WTC11 (cell line): Measurements from ENCODE around the gene AP2S1. TPM values are rescaled to one million over a fixed set of nuclear protein-coding genes. Genes with fewer than 3 reads are reported as not detected.

Source experiments
- ATAC-seq: fragments of 200-7000 bp; cut with Tn5 transposase; 2 replicates; pipeline ENCODE4 v1.10.0; 2021; ENCODE audit warnings: mild to moderate bottlenecking, moderate library complexity
- CTCF ChIA-PET: fragments of 300-600 bp; sonication (Branson Sonifier 250); formaldehyde crosslinking; loops from one replicate; lab custom pipeline; 2021; ENCODE audit warnings: antibody characterized with exemption; lab: Charles Lee
- POLR2A ChIA-PET: fragments of 350-600 bp; sonication (Branson Sonifier 250); formaldehyde crosslinking; loops from one replicate; lab custom pipeline; 2021; ENCODE audit warnings: antibody characterized with exemption; lab: Charles Lee
- DNase-seq: peaks from one replicate; pipeline ENCODE4 v3.0.0; 2021; ENCODE audit warnings: low spot score
- H3K27ac Mint-ChIP-seq: 2 replicates; pipeline ENCODE4 v1.8.0; 2021; ENCODE audit warnings: mixed read lengths
- H3K27me3 Mint-ChIP-seq: 2 replicates; pipeline ENCODE4 v1.8.0; 2021; ENCODE audit warnings: low read depth, mild to moderate bottlenecking, moderate library complexity, mixed read lengths
- H3K36me3 Mint-ChIP-seq: 2 replicates; pipeline ENCODE4 v1.8.0; 2021; ENCODE audit warnings: mixed read lengths
- H3K4me1 Mint-ChIP-seq: 2 replicates; pipeline ENCODE4 v1.8.0; 2022; ENCODE audit warnings: mixed read lengths
- H3K4me3 Mint-ChIP-seq: 2 replicates; pipeline ENCODE4 v1.8.0; 2021; ENCODE audit warnings: mild to moderate bottlenecking, moderate library complexity, mixed read lengths
- H3K9me3 Mint-ChIP-seq: 2 replicates; pipeline ENCODE4 v1.8.0; 2021; ENCODE audit warnings: mixed read lengths
- ESRRA ChIP-seq: sonication (generic); formaldehyde crosslinking; IDR thresholded peaks from 2 replicates; pipeline ENCODE4 v1.8.1; 2022; ENCODE audit warnings: mild to moderate bottlenecking, missing genetic modification reagents, borderline replicate concordance
- FOXJ3 ChIP-seq: sonication (generic); formaldehyde crosslinking; IDR thresholded peaks from 2 replicates; pipeline ENCODE4 v1.9.0; 2021; ENCODE audit warnings: missing genetic modification reagents, mild to moderate bottlenecking, borderline replicate concordance
- FOXP1 ChIP-seq: sonication (generic); formaldehyde crosslinking; IDR thresholded peaks from 2 replicates; pipeline ENCODE4 v1.8.0; 2022; ENCODE audit warnings: missing genetic modification reagents, mild to moderate bottlenecking, moderate library complexity, borderline replicate concordance
- GABPB1 ChIP-seq: sonication (generic); formaldehyde crosslinking; IDR thresholded peaks from 2 replicates; pipeline ENCODE4 v1.8.1; 2023; ENCODE audit warnings: mild to moderate bottlenecking, missing genetic modification reagents
- HMGA2 ChIP-seq: fragments of 250-450 bp; sonication (Bioruptor Pico); IDR thresholded peaks from 2 replicates; pipeline ENCODE4 v1.4.0; 2021; ENCODE audit warnings: mild to moderate bottlenecking, moderate library complexity
- KAT7 ChIP-seq: sonication (generic); formaldehyde crosslinking; IDR thresholded peaks from 2 replicates; pipeline ENCODE4 v1.8.1; 2023; ENCODE audit warnings: missing genetic modification reagents, mild to moderate bottlenecking, borderline replicate concordance
- NFE2L1 ChIP-seq: sonication (generic); formaldehyde crosslinking; IDR thresholded peaks from 2 replicates; pipeline ENCODE4 v1.8.1; 2023; ENCODE audit warnings: missing genetic modification reagents
- NR2C2 ChIP-seq: sonication (generic); formaldehyde crosslinking; IDR thresholded peaks from 2 replicates; pipeline ENCODE4 v1.8.0; 2022; ENCODE audit warnings: mild to moderate bottlenecking, missing genetic modification reagents
- OVOL2 ChIP-seq: fragments of 250-450 bp; sonication (Bioruptor Pico); IDR thresholded peaks from 2 replicates; pipeline ENCODE4 v1.9.0; 2021; ENCODE audit warnings: mild to moderate bottlenecking, borderline replicate concordance
- SMAD4 ChIP-seq: sonication (generic); formaldehyde crosslinking; IDR thresholded peaks from 2 replicates; pipeline ENCODE4 v1.8.0; 2022; ENCODE audit warnings: mild to moderate bottlenecking, missing genetic modification reagents
- TEAD1 ChIP-seq: sonication (generic); formaldehyde crosslinking; IDR thresholded peaks from 2 replicates; pipeline ENCODE4 v1.8.0; 2022; ENCODE audit warnings: mild to moderate bottlenecking, missing genetic modification reagents
- TEAD4 ChIP-seq: sonication (generic); formaldehyde crosslinking; IDR thresholded peaks from 2 replicates; pipeline ENCODE4 v1.8.0; 2022; ENCODE audit warnings: mild to moderate bottlenecking, missing genetic modification reagents
- TP53 ChIP-seq: sonication (generic); formaldehyde crosslinking; IDR thresholded peaks from 2 replicates; pipeline ENCODE4 v1.8.1; 2023; ENCODE audit warnings: mild to moderate bottlenecking, missing genetic modification reagents
- ZNF121 ChIP-seq: sonication (generic); formaldehyde crosslinking; IDR thresholded peaks from 2 replicates; pipeline ENCODE4 v1.8.0; 2023; ENCODE audit warnings: missing genetic modification reagents
- ZNF423 ChIP-seq: fragments of 250-450 bp; sonication (Bioruptor Pico); IDR thresholded peaks from 2 replicates; pipeline ENCODE4 v2.1.2; 2022; ENCODE audit warnings: mild to moderate bottlenecking, moderate library complexity
- total RNA-seq: library from RNA; stranded (reverse); gene quantifications from 3 replicates; pipeline ENCODE4 v1.2.3, GENCODE V29; 2021
- TF ChIP-seq, protein P1 (sequence below): sonication (generic); formaldehyde crosslinking; IDR thresholded peaks from 2 replicates; pipeline ENCODE4 v1.8.1; 2022; ENCODE audit warnings: low read depth, missing genetic modification reagents, borderline replicate concordance
- TF ChIP-seq, protein P2 (sequence below): fragments of 250-450 bp; sonication (Bioruptor Pico); IDR thresholded peaks from 2 replicates; pipeline ENCODE4 v1.9.0; 2021; ENCODE audit warnings: mild to moderate bottlenecking, borderline replicate concordance
- TF ChIP-seq, protein P3 (sequence below): sonication (generic); formaldehyde crosslinking; IDR thresholded peaks from 2 replicates; pipeline ENCODE4 v1.8.0; 2022; ENCODE audit warnings: mild to moderate bottlenecking, missing genetic modification reagents
- TF ChIP-seq, protein P4 (sequence below): sonication (generic); formaldehyde crosslinking; IDR thresholded peaks from 2 replicates; pipeline ENCODE4 v1.8.0; 2022; ENCODE audit warnings: mild to moderate bottlenecking, missing genetic modification reagents
- TF ChIP-seq, protein P5 (sequence below): sonication (generic); formaldehyde crosslinking; IDR thresholded peaks from 2 replicates; pipeline ENCODE4 v1.8.1; 2023; ENCODE audit warnings: mild to moderate bottlenecking, missing genetic modification reagents
- TF ChIP-seq, protein P6 (sequence below): sonication (generic); formaldehyde crosslinking; IDR thresholded peaks from 2 replicates; pipeline ENCODE4 v1.8.1; 2022; ENCODE audit warnings: mild to moderate bottlenecking, moderate library complexity, missing genetic modification reagents

The AP2S1 gene
- total RNA-seq, 1 experiment from 2014 or later: 249 TPM

DNA sequence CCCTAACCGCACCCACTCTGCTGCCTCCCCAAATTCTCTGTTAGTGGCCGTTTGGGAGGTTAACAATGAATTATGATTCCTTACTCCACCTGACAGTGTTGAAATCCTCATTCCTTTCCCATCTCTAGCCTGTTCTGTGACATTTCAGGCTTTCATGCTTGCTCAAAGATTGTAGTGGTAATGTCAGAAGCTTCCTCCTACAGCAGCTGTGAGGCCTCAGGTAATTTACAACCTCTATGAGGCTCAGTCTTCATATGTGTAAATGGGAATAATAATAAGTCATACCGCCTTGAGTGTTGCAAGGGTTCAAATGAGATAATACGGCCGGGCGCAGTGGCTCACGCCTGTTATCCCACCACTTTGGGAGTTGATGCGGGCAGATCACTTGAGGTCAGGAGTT is 61.3 kb downstream of the AP2S1 start (continued):
- no peak for TF ChIP-seq TEAD4 (CRISPR knock-in tag)
- TF ChIP-seq, protein P1, sequence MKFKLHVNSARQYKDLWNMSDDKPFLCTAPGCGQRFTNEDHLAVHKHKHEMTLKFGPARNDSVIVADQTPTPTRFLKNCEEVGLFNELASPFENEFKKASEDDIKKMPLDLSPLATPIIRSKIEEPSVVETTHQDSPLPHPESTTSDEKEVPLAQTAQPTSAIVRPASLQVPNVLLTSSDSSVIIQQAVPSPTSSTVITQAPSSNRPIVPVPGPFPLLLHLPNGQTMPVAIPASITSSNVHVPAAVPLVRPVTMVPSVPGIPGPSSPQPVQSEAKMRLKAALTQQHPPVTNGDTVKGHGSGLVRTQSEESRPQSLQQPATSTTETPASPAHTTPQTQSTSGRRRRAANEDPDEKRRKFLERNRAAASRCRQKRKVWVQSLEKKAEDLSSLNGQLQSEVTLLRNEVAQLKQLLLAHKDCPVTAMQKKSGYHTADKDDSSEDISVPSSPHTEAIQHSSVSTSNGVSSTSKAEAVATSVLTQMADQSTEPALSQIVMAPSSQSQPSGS (CRISPR knock-in tag): no peak

DNA sequence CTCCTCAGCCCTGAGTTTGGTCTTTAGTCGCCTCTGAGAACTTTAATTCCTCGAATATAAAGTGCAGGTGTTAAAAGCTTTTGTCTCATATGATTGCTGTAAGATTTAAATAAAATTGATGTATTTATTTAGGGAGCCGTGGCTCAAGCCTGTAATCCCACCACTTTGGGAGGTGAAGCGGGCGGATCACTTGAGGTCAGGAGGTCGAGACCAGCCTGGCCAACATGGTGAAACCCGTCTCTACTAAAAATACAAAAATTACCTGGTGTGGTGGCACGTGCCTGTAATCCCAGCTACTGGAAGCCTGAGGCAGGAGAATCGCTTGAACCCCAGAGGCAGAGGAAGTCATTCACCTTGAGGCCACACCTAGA is 61.7 kb downstream of the AP2S1 start:
- peaks cover 31% of the 10 kb centered on the region for H3K4me1 Mint-ChIP-seq
- ATAC-seq (no peak), DNase-seq (no peak)
- H3K27me3 Mint-ChIP-seq: peaks cover 16% of the 10 kb centered on the region
- no peaks in the 10 kb centered on the region for H3K9me3 Mint-ChIP-seq
- H3K4me3 Mint-ChIP-seq: no peak overlapping the region
- ChIA-PET CTCF (interaction anchor here (0.6 to 2.6 kb wide), 4 partner anchors 31 to 175 kb away, joined by 3 to 22 read pairs (median 3); no protein-coding TSS in a partner anchor), POLR2A (interaction anchor here (0.7 to 1.9 kb wide), 12 partner anchors 8 to 1225 kb away, joined by 3 to 11 read pairs (median 4); partner anchors contain the start of gene AP2S1)
- peaks cover 14% of the 10 kb centered on the region for H3K36me3 Mint-ChIP-seq
- TF ChIP-seq, protein P2, sequence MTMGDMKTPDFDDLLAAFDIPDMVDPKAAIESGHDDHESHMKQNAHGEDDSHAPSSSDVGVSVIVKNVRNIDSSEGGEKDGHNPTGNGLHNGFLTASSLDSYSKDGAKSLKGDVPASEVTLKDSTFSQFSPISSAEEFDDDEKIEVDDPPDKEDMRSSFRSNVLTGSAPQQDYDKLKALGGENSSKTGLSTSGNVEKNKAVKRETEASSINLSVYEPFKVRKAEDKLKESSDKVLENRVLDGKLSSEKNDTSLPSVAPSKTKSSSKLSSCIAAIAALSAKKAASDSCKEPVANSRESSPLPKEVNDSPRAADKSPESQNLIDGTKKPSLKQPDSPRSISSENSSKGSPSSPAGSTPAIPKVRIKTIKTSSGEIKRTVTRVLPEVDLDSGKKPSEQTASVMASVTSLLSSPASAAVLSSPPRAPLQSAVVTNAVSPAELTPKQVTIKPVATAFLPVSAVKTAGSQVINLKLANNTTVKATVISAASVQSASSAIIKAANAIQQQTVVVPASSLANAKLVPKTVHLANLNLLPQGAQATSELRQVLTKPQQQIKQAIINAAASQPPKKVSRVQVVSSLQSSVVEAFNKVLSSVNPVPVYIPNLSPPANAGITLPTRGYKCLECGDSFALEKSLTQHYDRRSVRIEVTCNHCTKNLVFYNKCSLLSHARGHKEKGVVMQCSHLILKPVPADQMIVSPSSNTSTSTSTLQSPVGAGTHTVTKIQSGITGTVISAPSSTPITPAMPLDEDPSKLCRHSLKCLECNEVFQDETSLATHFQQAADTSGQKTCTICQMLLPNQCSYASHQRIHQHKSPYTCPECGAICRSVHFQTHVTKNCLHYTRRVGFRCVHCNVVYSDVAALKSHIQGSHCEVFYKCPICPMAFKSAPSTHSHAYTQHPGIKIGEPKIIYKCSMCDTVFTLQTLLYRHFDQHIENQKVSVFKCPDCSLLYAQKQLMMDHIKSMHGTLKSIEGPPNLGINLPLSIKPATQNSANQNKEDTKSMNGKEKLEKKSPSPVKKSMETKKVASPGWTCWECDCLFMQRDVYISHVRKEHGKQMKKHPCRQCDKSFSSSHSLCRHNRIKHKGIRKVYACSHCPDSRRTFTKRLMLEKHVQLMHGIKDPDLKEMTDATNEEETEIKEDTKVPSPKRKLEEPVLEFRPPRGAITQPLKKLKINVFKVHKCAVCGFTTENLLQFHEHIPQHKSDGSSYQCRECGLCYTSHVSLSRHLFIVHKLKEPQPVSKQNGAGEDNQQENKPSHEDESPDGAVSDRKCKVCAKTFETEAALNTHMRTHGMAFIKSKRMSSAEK (CRISPR knock-in tag): no peak
- TF ChIP-seq NFE2L1 (CRISPR knock-in tag): 0 out of 2 replicates have a peak, but pooled peaks have one; percentile 10
- no peak for TF ChIP-seq ZNF121 (CRISPR knock-in tag)
- TF ChIP-seq ESRRA: no peak
- H3K27ac Mint-ChIP-seq: no peak overlapping the region

DNA sequence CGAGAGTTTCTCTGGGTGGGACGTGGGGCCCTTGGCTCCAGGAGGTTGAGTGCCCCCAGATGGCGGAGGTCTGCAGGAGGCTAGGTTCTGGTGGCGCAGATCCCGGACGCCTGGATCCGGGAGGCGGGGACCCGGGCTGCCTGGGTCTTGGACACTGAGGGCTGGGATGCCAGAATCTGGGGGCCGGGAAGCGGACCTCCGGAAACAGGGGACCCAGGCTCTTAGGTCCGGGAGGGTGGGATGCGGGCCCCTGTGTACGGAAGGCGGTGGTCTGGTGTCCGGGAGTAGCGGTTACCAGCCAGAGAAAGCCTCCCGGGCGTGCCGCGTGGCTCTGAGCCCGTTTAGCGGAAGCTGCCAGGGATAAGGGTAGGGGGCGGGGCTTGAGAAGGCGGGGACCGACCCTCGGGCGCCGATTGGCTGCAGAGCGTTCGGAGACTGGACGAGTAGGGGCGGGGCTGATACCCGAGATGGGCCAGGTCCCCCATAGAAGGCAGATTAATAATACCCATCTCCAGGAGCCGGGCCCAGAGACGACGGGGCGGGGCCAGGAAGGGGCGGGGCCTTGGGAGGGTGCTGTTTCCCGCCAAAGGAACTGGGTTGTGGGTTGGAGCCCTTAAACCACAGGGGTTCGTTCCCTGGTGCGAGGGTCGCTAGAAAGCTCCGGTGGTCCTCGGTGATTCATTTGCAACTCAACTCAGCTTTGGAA is 62.2 kb downstream of the AP2S1 start, which contains the start of gene SLC1A5:
SLC1A5 (minus strand) TSS at position 333 of the 706 bp plus-strand sequence. CDS start 629 bp downstream, outside the sequence.
- Mint-ChIP-seq H3K36me3 (peaks cover 19% of the 10 kb centered on the region), H3K9me3 (no peaks in the 10 kb centered on the region), H3K27me3 (peaks cover 16% of the 10 kb centered on the region), H3K27ac (no peak within 1 kb of the TSS), H3K4me1 (peaks cover 36% of the 10 kb centered on the region), H3K4me3 (peak within 1 kb of the TSS; percentile 95)
- DNase-seq: peak; percentile 99
- POLR2A ChIA-PET: interaction anchor here (0.6 to 1.9 kb wide), 13 partner anchors 8 to 455 kb away, joined by 3 to 11 read pairs (median 3); partner anchors contain the start of gene AP2S1
- CTCF ChIA-PET: interaction anchor here (0.5 to 2.6 kb wide), 5 partner anchors 32 to 311 kb away, joined by 3 to 22 read pairs (median 3); no protein-coding TSS in a partner anchor
- ATAC-seq: peak; percentile 86
- peak; percentile 23; the same call in 1 of the 2 replicates for TF ChIP-seq NFE2L1 (CRISPR knock-in tag)
- TF ChIP-seq NR2C2 (CRISPR knock-in tag): no peak
- TF ChIP-seq GABPB1 (CRISPR knock-in tag): peak; percentile 72
- TF ChIP-seq KAT7 (CRISPR knock-in tag): no peak
- TF ChIP-seq SMAD4 (CRISPR knock-in tag): no peak
- TF ChIP-seq, protein P3, sequence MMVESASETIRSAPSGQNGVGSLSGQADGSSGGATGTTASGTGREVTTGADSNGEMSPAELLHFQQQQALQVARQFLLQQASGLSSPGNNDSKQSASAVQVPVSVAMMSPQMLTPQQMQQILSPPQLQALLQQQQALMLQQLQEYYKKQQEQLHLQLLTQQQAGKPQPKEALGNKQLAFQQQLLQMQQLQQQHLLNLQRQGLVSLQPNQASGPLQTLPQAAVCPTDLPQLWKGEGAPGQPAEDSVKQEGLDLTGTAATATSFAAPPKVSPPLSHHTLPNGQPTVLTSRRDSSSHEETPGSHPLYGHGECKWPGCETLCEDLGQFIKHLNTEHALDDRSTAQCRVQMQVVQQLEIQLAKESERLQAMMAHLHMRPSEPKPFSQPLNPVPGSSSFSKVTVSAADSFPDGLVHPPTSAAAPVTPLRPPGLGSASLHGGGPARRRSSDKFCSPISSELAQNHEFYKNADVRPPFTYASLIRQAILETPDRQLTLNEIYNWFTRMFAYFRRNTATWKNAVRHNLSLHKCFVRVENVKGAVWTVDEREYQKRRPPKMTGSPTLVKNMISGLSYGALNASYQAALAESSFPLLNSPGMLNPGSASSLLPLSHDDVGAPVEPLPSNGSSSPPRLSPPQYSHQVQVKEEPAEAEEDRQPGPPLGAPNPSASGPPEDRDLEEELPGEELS (CRISPR knock-in tag): peak; percentile 10; the same call in 1 of the 2 replicates
- TF ChIP-seq FOXP1 (CRISPR knock-in tag): peak; percentile 52; the same call in 1 of the 2 replicates
- TF ChIP-seq, protein P4, sequence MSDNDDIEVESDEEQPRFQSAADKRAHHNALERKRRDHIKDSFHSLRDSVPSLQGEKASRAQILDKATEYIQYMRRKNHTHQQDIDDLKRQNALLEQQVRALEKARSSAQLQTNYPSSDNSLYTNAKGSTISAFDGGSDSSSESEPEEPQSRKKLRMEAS: peak; percentile 94
- TF ChIP-seq, protein P5, sequence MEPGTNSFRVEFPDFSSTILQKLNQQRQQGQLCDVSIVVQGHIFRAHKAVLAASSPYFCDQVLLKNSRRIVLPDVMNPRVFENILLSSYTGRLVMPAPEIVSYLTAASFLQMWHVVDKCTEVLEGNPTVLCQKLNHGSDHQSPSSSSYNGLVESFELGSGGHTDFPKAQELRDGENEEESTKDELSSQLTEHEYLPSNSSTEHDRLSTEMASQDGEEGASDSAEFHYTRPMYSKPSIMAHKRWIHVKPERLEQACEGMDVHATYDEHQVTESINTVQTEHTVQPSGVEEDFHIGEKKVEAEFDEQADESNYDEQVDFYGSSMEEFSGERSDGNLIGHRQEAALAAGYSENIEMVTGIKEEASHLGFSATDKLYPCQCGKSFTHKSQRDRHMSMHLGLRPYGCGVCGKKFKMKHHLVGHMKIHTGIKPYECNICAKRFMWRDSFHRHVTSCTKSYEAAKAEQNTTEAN (CRISPR knock-in tag): 0 out of 2 replicates have a peak, but pooled peaks have one; percentile 12
- TF ChIP-seq OVOL2 (CRISPR knock-in tag): no peak
- no peak; the same call in 1 of the 2 replicates for TF ChIP-seq TEAD1 (CRISPR knock-in tag)
- TF ChIP-seq TP53 (CRISPR knock-in tag): 0 out of 2 replicates have a peak, but pooled peaks have one; percentile 61
- TF ChIP-seq FOXJ3: no peak
- TF ChIP-seq, protein P6, sequence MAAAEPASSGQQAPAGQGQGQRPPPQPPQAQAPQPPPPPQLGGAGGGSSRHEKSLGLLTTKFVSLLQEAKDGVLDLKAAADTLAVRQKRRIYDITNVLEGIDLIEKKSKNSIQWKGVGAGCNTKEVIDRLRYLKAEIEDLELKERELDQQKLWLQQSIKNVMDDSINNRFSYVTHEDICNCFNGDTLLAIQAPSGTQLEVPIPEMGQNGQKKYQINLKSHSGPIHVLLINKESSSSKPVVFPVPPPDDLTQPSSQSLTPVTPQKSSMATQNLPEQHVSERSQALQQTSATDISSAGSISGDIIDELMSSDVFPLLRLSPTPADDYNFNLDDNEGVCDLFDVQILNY (CRISPR knock-in tag): peak; percentile 57; the same call in 1 of the 2 replicates
- no peak for TF ChIP-seq HMGA2 (CRISPR knock-in tag)
- peak; percentile 89 for TF ChIP-seq ZNF423 (CRISPR knock-in tag)
